SK-N-SH (cell line): ENCODE measurements around the gene RAC2. TPM values are rescaled to one million over a fixed set of nuclear protein-coding genes. Genes with fewer than 3 reads are reported as not detected.

ENCODE experiments used
- CTCF ChIA-PET: fragments of 300-600, 350-600 bp; formaldehyde crosslinking; extraction: SDS; loops from one replicate; lab custom pipeline; 2021; lab: Yijun Ruan, JAX
- POLR2A ChIA-PET: fragments of 350-600 bp; sonication (Branson Sonifier 250); formaldehyde crosslinking; extraction: SDS; loops from one replicate; lab custom pipeline; 2020; ENCODE audit warnings: antibody characterized with exemption, inconsistent platforms; lab: Yijun Ruan, JAX
- DNase-seq: peaks from one replicate; pipeline ENCODE4 v3.0.0; 2012
- H2AFZ ChIP-seq: fragments of 200-600 bp; sonication (generic); 2 replicates; pipeline ENCODE4 v1.8.1; 2016; ENCODE audit warnings: antibody characterized with exemption, mild to moderate bottlenecking, low read depth
- H3F3A ChIP-seq: fragments of 200-600 bp; sonication (generic); replicated peaks from 2 replicates; pipeline ENCODE3; 2016; ENCODE audit warnings: antibody characterized with exemption, mild to moderate bottlenecking; ENCODE audit not compliant: insufficient read depth
- H3K27ac ChIP-seq, 2 experiments: fragments of 200-500 bp in 1 of 2; fragments of 200-600 bp in 1 of 2; sonication (Bioruptor generic) in 1 of 2; sonication (generic), shearing (Covaris generic) in 1 of 2; 2 replicates each; pipeline versions ENCODE4 v1.5.1 to v1.6.1; 2014 to 2016; ENCODE audit warnings: low read depth in 2 of 2, inconsistent platforms in 1 of 2, low read length in 1 of 2, mild to moderate bottlenecking in 1 of 2, mixed read lengths in 1 of 2
- H3K27me3 ChIP-seq: fragments of 200-600 bp; sonication (generic), shearing (Covaris generic); 2 replicates; pipeline ENCODE4 v1.6.1; 2016; ENCODE audit warnings: mixed run types; ENCODE audit not compliant: insufficient read depth
- H3K36me3 ChIP-seq, 2 experiments: fragments of 200-500 bp in 1 of 2; fragments of 200-600 bp in 1 of 2; sonication (Bioruptor generic) in 1 of 2; sonication (generic) in 1 of 2; replicated peaks in 1 of 2; 2 replicates each; pipeline versions ENCODE3 to v1.5.1; 2014 to 2016; ENCODE audit warnings: low read length in 1 of 2, mild to moderate bottlenecking in 1 of 2; ENCODE audit not compliant: insufficient read depth in 2 of 2, control insufficient read depth in 1 of 2
- H3K4me1 ChIP-seq, 2 experiments: fragments of 200-500 bp in 1 of 2; fragments of 200-600 bp in 1 of 2; sonication (Bioruptor generic) in 1 of 2; sonication (generic), shearing (Covaris generic) in 1 of 2; 2 replicates each; pipeline versions ENCODE4 v1.5.1 to v1.6.1; 2014 to 2016; ENCODE audit warnings: low read depth in 1 of 2, low read length in 1 of 2, mixed run types in 1 of 2; ENCODE audit not compliant: insufficient read depth in 2 of 2, control insufficient read depth in 1 of 2
- H3K4me2 ChIP-seq: fragments of 200-600 bp; sonication (generic), shearing (Covaris generic); 2 replicates; pipeline ENCODE4 v1.6.1; 2017; ENCODE audit warnings: mixed run types
- H3K4me3 ChIP-seq, 2 experiments: fragments of 200-500 bp in 1 of 2; fragments of 200-600 bp in 1 of 2; sonication (Bioruptor generic) in 1 of 2; sonication (generic), shearing (Covaris generic) in 1 of 2; 2 replicates each; pipeline versions ENCODE4 v1.5.1 to v1.8.1; 2014 to 2016; ENCODE audit warnings: low read depth in 2 of 2, inconsistent platforms in 1 of 2, low read length in 1 of 2, mild to moderate bottlenecking in 1 of 2, mixed read lengths in 1 of 2, moderate library complexity in 1 of 2
- H3K79me2 ChIP-seq: fragments of 200-600 bp; sonication (generic); 2 replicates; pipeline ENCODE4 v1.8.1; 2017; ENCODE audit warnings: mild to moderate bottlenecking; ENCODE audit not compliant: insufficient read depth
- H3K9ac ChIP-seq: fragments of 200-600 bp; sonication (generic); 2 replicates; pipeline ENCODE4 v1.6.1; 2017; ENCODE audit warnings: mixed run types
- H3K9me2 ChIP-seq: fragments of 200-600 bp; sonication (generic); 2 replicates; pipeline ENCODE4 v1.6.1; 2017; ENCODE audit warnings: mixed run types
- H3K9me3 ChIP-seq: fragments of 200-600 bp; sonication (generic); 2 replicates; pipeline ENCODE4 v1.6.1; 2017; ENCODE audit warnings: mixed run types, mild to moderate bottlenecking, moderate library complexity
- H4K20me1 ChIP-seq: fragments of 200-600 bp; sonication (generic); 2 replicates; pipeline ENCODE4 v1.6.1; 2017; ENCODE audit warnings: mild to moderate bottlenecking, mixed run types; ENCODE audit not compliant: insufficient read depth
- ELF1 ChIP-seq: IDR thresholded peaks from 2 replicates; pipeline ENCODE4 v1.4.0; 2012
- EZH2phosphoT487 ChIP-seq: fragments of 200-600 bp; sonication (generic); IDR thresholded peaks from 2 replicates; pipeline ENCODE4 v1.6.1; 2017; ENCODE audit warnings: low read depth, mixed run types, mild to moderate bottlenecking, antibody characterized with exemption, moderate library complexity, borderline replicate concordance
- FOSL2 ChIP-seq: IDR thresholded peaks from 2 replicates; pipeline ENCODE4 v1.4.0; 2012; ENCODE audit warnings: low read depth, mild to moderate bottlenecking, moderate library complexity, borderline replicate concordance
- FOXJ3 ChIP-seq: sonication (generic); formaldehyde crosslinking; IDR thresholded peaks from 2 replicates; pipeline ENCODE4 v1.5.1; 2020; ENCODE audit warnings: mild to moderate bottlenecking, missing genetic modification reagents
- GABPA ChIP-seq: IDR thresholded peaks from 2 replicates; pipeline ENCODE4 v1.4.0; 2012; ENCODE audit warnings: low read depth, mild to moderate bottlenecking
- MXI1 ChIP-seq: IDR thresholded peaks from 2 replicates; pipeline ENCODE4 v1.6.1; 2012; ENCODE audit warnings: mild to moderate bottlenecking, low read depth, low read length, improper control_type of control experiment
- NRF1 ChIP-seq: IDR thresholded peaks from 2 replicates; pipeline ENCODE4 v1.6.1; 2012; ENCODE audit warnings: low read depth, mild to moderate bottlenecking, low read length
- PBX3 ChIP-seq: IDR thresholded peaks from 2 replicates; pipeline ENCODE4; 2012
- POLR2AphosphoS5 ChIP-seq: IDR thresholded peaks from 2 replicates; pipeline ENCODE4 v1.6.1; 2012; ENCODE audit warnings: low read depth, low read length
- RAD21 ChIP-seq: IDR thresholded peaks from 2 replicates; pipeline ENCODE4 v1.6.1; 2012; ENCODE audit warnings: mild to moderate bottlenecking, low read length
- SMC3 ChIP-seq: IDR thresholded peaks from 2 replicates; pipeline ENCODE4 v1.6.1; 2012; ENCODE audit warnings: low read depth, low read length, improper control_type of control experiment
- TAF1 ChIP-seq: IDR thresholded peaks from 2 replicates; pipeline ENCODE4 v1.6.1; 2012; ENCODE audit warnings: low read depth, mild to moderate bottlenecking, low read length, moderate library complexity, borderline replicate concordance
- USF1 ChIP-seq: IDR thresholded peaks from 2 replicates; pipeline ENCODE4 v1.4.0; 2012; ENCODE audit warnings: low read depth, borderline replicate concordance
- YY1 ChIP-seq: IDR thresholded peaks from 2 replicates; pipeline ENCODE4 v1.4.0; 2012; ENCODE audit warnings: low read depth, mild to moderate bottlenecking
- WGBS: methylation state at CpG from one replicate; pipeline ENCODE4 v1.1.6; 2017; ENCODE audit warnings: low lambda C conversion rate; 5-methylcytosine and 5-hydroxymethylcytosine counted together
- polyA plus RNA-seq, 3 experiments: library from polyadenylated mRNA; depleted of rRNA; stranded (reverse); fragments of >200 nt; gene quantifications; 2 replicates each; pipeline ENCODE4 v1.2.3, GENCODE V29; 2012
- TF ChIP-seq, protein P1 (sequence below): fragments of 200-600 bp; sonication (generic); IDR thresholded peaks from 2 replicates; pipeline ENCODE4 v1.6.1; 2017; ENCODE audit warnings: antibody characterized with exemption, mild to moderate bottlenecking, moderate library complexity
- TF ChIP-seq, protein P2 (sequence below): fragments of 150-350 bp; IDR thresholded peaks from 2 replicates; pipeline ENCODE4 v1.6.1; 2017; ENCODE audit warnings: antibody characterized with exemption, low read length, low read depth, borderline replicate concordance
- TF ChIP-seq, protein P3 (sequence below): fragments of 150-350 bp; IDR thresholded peaks from 2 replicates; pipeline ENCODE4 v1.6.1; 2016; ENCODE audit warnings: mild to moderate bottlenecking, low read depth, low read length

The RAC2 gene
- polyA plus RNA-seq, 1 of the 3 experiments (the other 2 are of a cell fraction): 29.9 TPM

DNA sequence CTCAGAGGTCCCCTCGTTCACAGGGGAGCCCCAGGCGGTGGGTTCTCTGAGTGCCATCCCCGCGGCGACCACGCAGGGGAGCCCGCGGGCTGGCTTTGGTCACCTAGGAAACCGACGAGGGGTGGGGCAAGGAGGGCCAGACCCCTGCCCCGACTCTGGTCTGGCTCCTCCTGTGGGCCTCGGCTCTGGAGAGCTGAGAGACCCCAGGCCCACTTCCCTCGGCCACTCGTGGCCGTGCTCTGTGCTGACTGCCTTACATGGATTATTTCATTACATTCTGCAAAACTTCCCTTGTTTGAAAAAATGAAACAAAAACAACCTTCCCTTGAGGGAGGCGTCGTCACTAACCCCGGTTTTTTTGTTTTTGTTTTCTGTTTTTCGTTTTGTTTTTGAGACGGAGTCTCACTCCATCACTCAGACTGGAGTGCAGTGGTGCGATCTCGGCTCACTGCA, 23.1 kb upstream of the RAC2 start:
- Histone ChIP-seq H3F3A (peaks cover 27% of the 10 kb centered on the region), H3K9me3 (no peaks in the 10 kb centered on the region), H3K4me2 (peak overlapping the region; percentile 72), H3K4me3 (peak overlapping the region; percentile 42 to 60), H3K4me1 (no peaks in the 10 kb centered on the region; a peak in 1 of 4 replicates), H3K27ac (no peak overlapping the region; a peak in 1 of 4 replicates), H2AFZ (peak overlapping the region; percentile 74), H3K9ac (peak overlapping the region; percentile 49; the same call in 1 of the 2 replicates), H3K9me2 (no peaks in the 10 kb centered on the region), H3K27me3 (no peaks in the 10 kb centered on the region), H3K36me3 (no peaks in the 10 kb centered on the region), H4K20me1 (no peaks in the 10 kb centered on the region), H3K79me2 (no peaks in the 10 kb centered on the region)
- TF ChIP-seq SMC3: peak; percentile 57
- no peak for TF ChIP-seq TAF1
- peak; percentile 71 for TF ChIP-seq RAD21
- TF ChIP-seq, protein P1, sequence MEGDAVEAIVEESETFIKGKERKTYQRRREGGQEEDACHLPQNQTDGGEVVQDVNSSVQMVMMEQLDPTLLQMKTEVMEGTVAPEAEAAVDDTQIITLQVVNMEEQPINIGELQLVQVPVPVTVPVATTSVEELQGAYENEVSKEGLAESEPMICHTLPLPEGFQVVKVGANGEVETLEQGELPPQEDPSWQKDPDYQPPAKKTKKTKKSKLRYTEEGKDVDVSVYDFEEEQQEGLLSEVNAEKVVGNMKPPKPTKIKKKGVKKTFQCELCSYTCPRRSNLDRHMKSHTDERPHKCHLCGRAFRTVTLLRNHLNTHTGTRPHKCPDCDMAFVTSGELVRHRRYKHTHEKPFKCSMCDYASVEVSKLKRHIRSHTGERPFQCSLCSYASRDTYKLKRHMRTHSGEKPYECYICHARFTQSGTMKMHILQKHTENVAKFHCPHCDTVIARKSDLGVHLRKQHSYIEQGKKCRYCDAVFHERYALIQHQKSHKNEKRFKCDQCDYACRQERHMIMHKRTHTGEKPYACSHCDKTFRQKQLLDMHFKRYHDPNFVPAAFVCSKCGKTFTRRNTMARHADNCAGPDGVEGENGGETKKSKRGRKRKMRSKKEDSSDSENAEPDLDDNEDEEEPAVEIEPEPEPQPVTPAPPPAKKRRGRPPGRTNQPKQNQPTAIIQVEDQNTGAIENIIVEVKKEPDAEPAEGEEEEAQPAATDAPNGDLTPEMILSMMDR: peak; percentile 82
- POLR2A ChIA-PET: interaction anchor here (0.7 kb wide), 1 partner anchor 595 kb away, joined by 3 read pairs; no protein-coding TSS in a partner anchor
- DNase-seq: peak; percentile 91
- CTCF ChIA-PET: interaction anchor here (0.6 to 7.3 kb wide), 21 partner anchors 7 to 300 kb away, joined by 3 to 55 read pairs (median 3); partner anchors contain the start of gene MFNG
- 18% methylated on average over 18 of the region's 22 CpGs for WGBS

GRCh38 chr22:37266581-37267134, 22.6 kb upstream of the RAC2 start:
- POLR2A ChIA-PET: interaction anchor here (0.7 kb wide), 1 partner anchor 595 kb away, joined by 3 read pairs; no protein-coding TSS in a partner anchor
- H3K27ac ChIP-seq: no peak overlapping the region
- peaks cover 27% of the 10 kb centered on the region for H3F3A ChIP-seq
- CTCF ChIA-PET: interaction anchor here (0.6 to 1.6 kb wide), 13 partner anchors 10 to 300 kb away, joined by 3 to 6 read pairs (median 3); no protein-coding TSS in a partner anchor
- H3K9me3 ChIP-seq: no peaks in the 10 kb centered on the region
- no peaks in the 10 kb centered on the region for H4K20me1 ChIP-seq
- H3K9me2 ChIP-seq: no peaks in the 10 kb centered on the region
- no peaks in the 10 kb centered on the region for H3K36me3 ChIP-seq
- H3K4me1 ChIP-seq: no peaks in the 10 kb centered on the region; a peak in 1 of 4 replicates
- no peaks in the 10 kb centered on the region for H3K79me2 ChIP-seq
- 59% methylated on average over 18 of the region's 18 CpGs for WGBS
- H2AFZ ChIP-seq: no peak overlapping the region
- peak overlapping the region; percentile 72 for H3K4me2 ChIP-seq
- no peak for TF ChIP-seq FOSL2
- no peak for TF ChIP-seq YY1
- no peak for TF ChIP-seq PBX3
- TF ChIP-seq, protein P2, sequence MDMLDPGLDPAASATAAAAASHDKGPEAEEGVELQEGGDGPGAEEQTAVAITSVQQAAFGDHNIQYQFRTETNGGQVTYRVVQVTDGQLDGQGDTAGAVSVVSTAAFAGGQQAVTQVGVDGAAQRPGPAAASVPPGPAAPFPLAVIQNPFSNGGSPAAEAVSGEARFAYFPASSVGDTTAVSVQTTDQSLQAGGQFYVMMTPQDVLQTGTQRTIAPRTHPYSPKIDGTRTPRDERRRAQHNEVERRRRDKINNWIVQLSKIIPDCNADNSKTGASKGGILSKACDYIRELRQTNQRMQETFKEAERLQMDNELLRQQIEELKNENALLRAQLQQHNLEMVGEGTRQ: no peak
- no peak for TF ChIP-seq GABPA
- no peak for TF ChIP-seq TAF1
- TF ChIP-seq USF1: no peak
- TF ChIP-seq, protein P3, sequence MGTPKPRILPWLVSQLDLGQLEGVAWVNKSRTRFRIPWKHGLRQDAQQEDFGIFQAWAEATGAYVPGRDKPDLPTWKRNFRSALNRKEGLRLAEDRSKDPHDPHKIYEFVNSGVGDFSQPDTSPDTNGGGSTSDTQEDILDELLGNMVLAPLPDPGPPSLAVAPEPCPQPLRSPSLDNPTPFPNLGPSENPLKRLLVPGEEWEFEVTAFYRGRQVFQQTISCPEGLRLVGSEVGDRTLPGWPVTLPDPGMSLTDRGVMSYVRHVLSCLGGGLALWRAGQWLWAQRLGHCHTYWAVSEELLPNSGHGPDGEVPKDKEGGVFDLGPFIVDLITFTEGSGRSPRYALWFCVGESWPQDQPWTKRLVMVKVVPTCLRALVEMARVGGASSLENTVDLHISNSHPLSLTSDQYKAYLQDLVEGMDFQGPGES: no peak
- TF ChIP-seq POLR2AphosphoS5: no peak
- no peak for TF ChIP-seq EZH2phosphoT487
- no peak for TF ChIP-seq ELF1
- TF ChIP-seq FOXJ3 (CRISPR knock-in tag): no peak
- TF ChIP-seq RAD21: no peak
- TF ChIP-seq MXI1: no peak
- TF ChIP-seq NRF1: no peak
- no peaks in the 10 kb centered on the region for H3K27me3 ChIP-seq
- DNase-seq: no peak
- peak overlapping the region; percentile 42 to 60; a peak in 3 of 4 replicates for H3K4me3 ChIP-seq
- no peak overlapping the region for H3K9ac ChIP-seq
